ENCODE results near the gene ATP8B1. TPM values are rescaled to one million over a fixed set of nuclear protein-coding genes. Genes with fewer than 3 reads are reported as not detected.
A peak's percentile ranks its signal among the peaks of the same experiment; 100 is the strongest.

The ATP8B1 gene
- total and polyA plus RNA-seq, 9 of the 15 experiments (the other 6 are each of a cell fraction or from before 2014, with no cell fraction given): 0.01 to 0.22 (median 0.03) TPM; not detected in 3

DNA sequence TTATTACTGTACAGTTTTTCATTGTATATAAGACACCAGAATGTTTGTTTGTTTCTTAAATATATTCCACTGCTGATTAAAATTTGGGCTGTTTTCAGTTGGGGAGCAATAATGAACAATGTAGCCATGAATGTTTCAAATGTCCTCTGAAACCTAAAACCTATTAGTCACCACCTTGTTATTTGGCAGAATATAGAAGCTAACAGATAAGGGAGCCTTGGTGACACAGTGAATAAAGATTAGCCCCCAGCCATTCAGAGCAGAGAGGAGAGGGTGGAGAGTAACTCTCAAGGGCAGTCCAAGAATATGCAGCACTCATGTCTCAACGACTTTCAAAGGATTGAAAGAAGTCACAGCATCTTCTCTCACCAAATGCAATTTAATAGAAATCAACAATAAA is 43.1 kb upstream of the ATP8B1 start (continued):
- TF ChIP-seq HMG20A (CRISPR knock-in tag; conservative IDR thresholded peaks at IDR 0.05): no peak
- TF ChIP-seq TRIM28 (IDR thresholded peaks at IDR 0.05): no peak
- TF ChIP-seq SNIP1 (IDR thresholded peaks at IDR 0.05; ENCODE audit: low read depth): no peak
- TF ChIP-seq EZH2 (IDR thresholded peaks at IDR 0.05; ENCODE audit: borderline replicate concordance, low read depth, low read length): no peak
- TF ChIP-seq IRF2 (CRISPR knock-in tag; IDR thresholded peaks at IDR 0.05): no peak
- TF ChIP-seq, protein P1, sequence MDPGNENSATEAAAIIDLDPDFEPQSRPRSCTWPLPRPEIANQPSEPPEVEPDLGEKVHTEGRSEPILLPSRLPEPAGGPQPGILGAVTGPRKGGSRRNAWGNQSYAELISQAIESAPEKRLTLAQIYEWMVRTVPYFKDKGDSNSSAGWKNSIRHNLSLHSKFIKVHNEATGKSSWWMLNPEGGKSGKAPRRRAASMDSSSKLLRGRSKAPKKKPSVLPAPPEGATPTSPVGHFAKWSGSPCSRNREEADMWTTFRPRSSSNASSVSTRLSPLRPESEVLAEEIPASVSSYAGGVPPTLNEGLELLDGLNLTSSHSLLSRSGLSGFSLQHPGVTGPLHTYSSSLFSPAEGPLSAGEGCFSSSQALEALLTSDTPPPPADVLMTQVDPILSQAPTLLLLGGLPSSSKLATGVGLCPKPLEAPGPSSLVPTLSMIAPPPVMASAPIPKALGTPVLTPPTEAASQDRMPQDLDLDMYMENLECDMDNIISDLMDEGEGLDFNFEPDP (CRISPR knock-in tag; IDR thresholded peaks at IDR 0.05): no peak
- TF ChIP-seq CREB1 (IDR thresholded peaks at IDR 0.05): no peak
- TF ChIP-seq CREB1 (CRISPR knock-in tag; IDR thresholded peaks at IDR 0.05): no peak
- TF ChIP-seq ZNF121 (CRISPR knock-in tag; conservative IDR thresholded peaks at IDR 0.05): no peak
- peak; percentile 38; the same call in 1 of the 2 replicates for TF ChIP-seq NFIC (IDR thresholded peaks at IDR 0.05)
- peak; percentile 48; the same call in 1 of the 2 replicates for TF ChIP-seq ATF7 (IDR thresholded peaks at IDR 0.05)
- TF ChIP-seq MTA1 (IDR thresholded peaks at IDR 0.05; ENCODE audit: borderline replicate concordance): no peak
- peak; percentile 41 for TF ChIP-seq FOS (IDR thresholded peaks at IDR 0.05; ENCODE audit: extremely low read depth, insufficient read length)
- TF ChIP-seq EP300 (IDR thresholded peaks at IDR 0.05; ENCODE audit: low read length): peak; percentile 68; the same call in 1 of the 2 replicates
- TF ChIP-seq ZNF140 (CRISPR knock-in tag; IDR thresholded peaks at IDR 0.05): no peak
- TF ChIP-seq ESRRA (IDR thresholded peaks at IDR 0.05; ENCODE audit: borderline replicate concordance, low read depth): peak; percentile 33; the same call in 1 of the 2 replicates
- no peak for TF ChIP-seq HNRNPL (IDR thresholded peaks at IDR 0.05; ENCODE audit: low read depth, low read length)
- no peak for TF ChIP-seq ZNF444 (CRISPR knock-in tag; IDR thresholded peaks at IDR 0.05)
- TF ChIP-seq MAFK (IDR thresholded peaks at IDR 0.05; ENCODE audit: low read length): no peak; the same call in 1 of the 2 replicates
- TF ChIP-seq, protein P2, sequence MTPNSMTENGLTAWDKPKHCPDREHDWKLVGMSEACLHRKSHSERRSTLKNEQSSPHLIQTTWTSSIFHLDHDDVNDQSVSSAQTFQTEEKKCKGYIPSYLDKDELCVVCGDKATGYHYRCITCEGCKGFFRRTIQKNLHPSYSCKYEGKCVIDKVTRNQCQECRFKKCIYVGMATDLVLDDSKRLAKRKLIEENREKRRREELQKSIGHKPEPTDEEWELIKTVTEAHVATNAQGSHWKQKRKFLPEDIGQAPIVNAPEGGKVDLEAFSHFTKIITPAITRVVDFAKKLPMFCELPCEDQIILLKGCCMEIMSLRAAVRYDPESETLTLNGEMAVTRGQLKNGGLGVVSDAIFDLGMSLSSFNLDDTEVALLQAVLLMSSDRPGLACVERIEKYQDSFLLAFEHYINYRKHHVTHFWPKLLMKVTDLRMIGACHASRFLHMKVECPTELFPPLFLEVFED (CRISPR knock-in tag; conservative IDR thresholded peaks at IDR 0.05): no peak
- no peak for TF ChIP-seq SRSF1 (IDR thresholded peaks at IDR 0.05; ENCODE audit: low read depth, low read length)
- TF ChIP-seq FOXJ2 (tag; IDR thresholded peaks at IDR 0.05): 0 out of 2 replicates have a peak, but pooled peaks have one; percentile 22
- no peak for TF ChIP-seq NR1H2 (CRISPR knock-in tag; IDR thresholded peaks at IDR 0.05)
- TF ChIP-seq PRMT5 (CRISPR knock-in tag; IDR thresholded peaks at IDR 0.05): no peak
- TF ChIP-seq PHTF2 (CRISPR knock-in tag; IDR thresholded peaks at IDR 0.05): no peak
- no peak for TF ChIP-seq SP1 (CRISPR knock-in tag; IDR thresholded peaks at IDR 0.05)
- TF ChIP-seq TEAD4 (IDR thresholded peaks at IDR 0.05; ENCODE audit: low read length): peak; percentile 79
- TF ChIP-seq TEAD4 (CRISPR knock-in tag; IDR thresholded peaks at IDR 0.05; ENCODE audit: borderline replicate concordance): no peak
- no peak for TF ChIP-seq MCM7 (IDR thresholded peaks at IDR 0.05)
- no peak for TF ChIP-seq CHD4 (IDR thresholded peaks at IDR 0.05; ENCODE audit: insufficient read depth, insufficient replicate concordance, low read depth, low read length, poor library complexity, severe bottlenecking)
- no peak for TF ChIP-seq GTF2A2 (tag; IDR thresholded peaks at IDR 0.05)
- no peak for TF ChIP-seq MYBL2 (IDR thresholded peaks at IDR 0.05; ENCODE audit: low read depth)
- no peak for TF ChIP-seq MYBL2 (CRISPR knock-in tag; IDR thresholded peaks at IDR 0.05; ENCODE audit: borderline replicate concordance)
